Thoracic aorta (tissue), 2 donors: Measurements from ENCODE around the gene SPATA20. TPM values are rescaled to one million over a fixed set of nuclear protein-coding genes. Genes with fewer than 3 reads are reported as not detected.

Source experiments
- ATAC-seq: fragments of 150-250 bp; one replicate; pipeline ENCODE4 v1.8.0; 2017; ENCODE audit warnings: low read depth; ENCODE audit not compliant: insufficient number of reproducible peaks, low FRiP score
- DNase-seq: peaks from one replicate; pipeline ENCODE4 v3.0.0-alpha.2; 2020; ENCODE audit warnings: low spot score
- H3K27ac ChIP-seq, 2 donors: fragments of 200-600 bp; sonication (generic); 1 replicate in 1 of 2; 2 replicates in 1 of 2; pipeline ENCODE4 v1.5.1; 2016; ENCODE audit warnings: mild to moderate bottlenecking in 2 of 2, moderate library complexity in 2 of 2
- H3K27me3 ChIP-seq: fragments of 200-600 bp; sonication (generic); replicated peaks from 2 replicates; pipeline ENCODE4 v1.6.0; 2016; ENCODE audit warnings: mild to moderate bottlenecking; ENCODE audit not compliant: insufficient read depth
- H3K36me3 ChIP-seq: fragments of 200-600 bp; sonication (generic); one replicate; pipeline ENCODE4 v1.5.1; 2016
- H3K4me1 ChIP-seq, 2 donors: fragments of 200-600 bp; sonication (generic); 1 replicate in 1 of 2; 2 replicates in 1 of 2; pipeline versions ENCODE4 v1.5.1 to v1.6.0; 2016; ENCODE audit warnings: low read depth in 2 of 2, mild to moderate bottlenecking in 1 of 2; ENCODE audit not compliant: control insufficient read depth in 1 of 2
- H3K4me3 ChIP-seq: fragments of 200-600 bp; sonication (generic); 2 replicates; pipeline ENCODE4 v1.5.1; 2016; ENCODE audit warnings: mild to moderate bottlenecking
- H3K9me3 ChIP-seq: fragments of 200-600 bp; sonication (generic); 2 replicates; pipeline ENCODE4 v1.5.1; 2016
- total RNA-seq, 2 donors: library from RNA; depleted of rRNA; stranded (reverse); fragments of >200 nt; gene quantifications; one replicate each; pipeline versions ENCODE4 v1.1.0 to v1.2.3, GENCODE V29; 2016
- TF ChIP-seq, protein P1 (sequence below): fragments of 200-600 bp; sonication (generic); IDR thresholded peaks from one replicate; pipeline ENCODE4 v1.5.1; 2019; ENCODE audit warnings: antibody characterized with exemption

Gene SPATA20
- total RNA-seq, 2 donors from 2014 or later, result 82.8 to 118 TPM

DNA sequence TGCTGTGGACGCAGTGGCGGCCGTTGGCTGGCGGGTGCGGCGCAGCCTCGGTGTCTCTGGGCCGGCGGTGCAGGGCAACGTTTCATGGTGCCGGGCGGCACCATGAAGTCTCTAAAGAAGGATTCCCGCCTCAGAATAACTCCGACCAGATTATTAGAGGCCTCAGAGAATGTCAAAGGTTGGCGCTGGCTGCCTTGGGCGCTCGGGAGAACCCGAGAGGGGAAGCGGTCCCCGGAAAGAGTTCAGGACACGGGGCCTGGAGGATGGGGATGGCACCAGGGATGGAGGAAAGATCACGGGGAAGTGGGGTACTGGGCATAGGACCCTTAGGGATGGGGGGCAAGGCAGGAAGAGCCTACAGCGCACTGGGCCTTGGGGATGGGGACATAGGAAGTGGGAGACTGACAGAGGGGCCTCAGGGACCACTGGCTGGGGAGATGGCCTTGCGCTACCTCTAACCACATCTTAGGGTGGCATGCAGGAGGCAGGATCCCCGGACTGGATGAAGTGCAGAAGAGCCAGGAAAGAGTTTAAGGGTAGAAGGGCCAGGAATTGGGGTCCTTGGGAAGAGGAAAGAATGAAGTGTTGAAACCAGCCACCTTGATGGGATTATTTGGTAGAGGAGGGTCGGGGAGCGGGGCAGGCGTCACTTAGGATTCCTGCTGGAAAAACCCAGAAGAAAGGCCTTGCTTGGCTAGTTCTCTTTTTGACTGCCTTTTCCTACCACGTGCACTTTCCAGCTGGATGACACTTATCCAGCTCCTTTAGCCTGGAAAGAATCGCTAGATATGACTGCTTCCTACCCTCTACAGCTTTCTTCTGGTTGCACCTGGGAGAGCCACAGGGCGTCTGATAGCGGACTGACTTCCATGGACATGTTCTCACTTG is 38.2 kb upstream of the SPATA20 start:
- Histone ChIP-seq H3K27me3 (no peaks in the 10 kb centered on the region), H3K36me3 (no peaks in the 10 kb centered on the region), H3K27ac (peak overlapping the region; percentile 53 to 61), H3K9me3 (no peaks in the 10 kb centered on the region), H3K4me3 (peak overlapping the region; percentile 76), H3K4me1 (peaks cover 6 to 14% of the 10 kb centered on the region in 2 donors)
- TF ChIP-seq, protein P1, sequence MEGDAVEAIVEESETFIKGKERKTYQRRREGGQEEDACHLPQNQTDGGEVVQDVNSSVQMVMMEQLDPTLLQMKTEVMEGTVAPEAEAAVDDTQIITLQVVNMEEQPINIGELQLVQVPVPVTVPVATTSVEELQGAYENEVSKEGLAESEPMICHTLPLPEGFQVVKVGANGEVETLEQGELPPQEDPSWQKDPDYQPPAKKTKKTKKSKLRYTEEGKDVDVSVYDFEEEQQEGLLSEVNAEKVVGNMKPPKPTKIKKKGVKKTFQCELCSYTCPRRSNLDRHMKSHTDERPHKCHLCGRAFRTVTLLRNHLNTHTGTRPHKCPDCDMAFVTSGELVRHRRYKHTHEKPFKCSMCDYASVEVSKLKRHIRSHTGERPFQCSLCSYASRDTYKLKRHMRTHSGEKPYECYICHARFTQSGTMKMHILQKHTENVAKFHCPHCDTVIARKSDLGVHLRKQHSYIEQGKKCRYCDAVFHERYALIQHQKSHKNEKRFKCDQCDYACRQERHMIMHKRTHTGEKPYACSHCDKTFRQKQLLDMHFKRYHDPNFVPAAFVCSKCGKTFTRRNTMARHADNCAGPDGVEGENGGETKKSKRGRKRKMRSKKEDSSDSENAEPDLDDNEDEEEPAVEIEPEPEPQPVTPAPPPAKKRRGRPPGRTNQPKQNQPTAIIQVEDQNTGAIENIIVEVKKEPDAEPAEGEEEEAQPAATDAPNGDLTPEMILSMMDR, result no peak
- no peak for DNase-seq
- peak; percentile 15 for ATAC-seq

DNA sequence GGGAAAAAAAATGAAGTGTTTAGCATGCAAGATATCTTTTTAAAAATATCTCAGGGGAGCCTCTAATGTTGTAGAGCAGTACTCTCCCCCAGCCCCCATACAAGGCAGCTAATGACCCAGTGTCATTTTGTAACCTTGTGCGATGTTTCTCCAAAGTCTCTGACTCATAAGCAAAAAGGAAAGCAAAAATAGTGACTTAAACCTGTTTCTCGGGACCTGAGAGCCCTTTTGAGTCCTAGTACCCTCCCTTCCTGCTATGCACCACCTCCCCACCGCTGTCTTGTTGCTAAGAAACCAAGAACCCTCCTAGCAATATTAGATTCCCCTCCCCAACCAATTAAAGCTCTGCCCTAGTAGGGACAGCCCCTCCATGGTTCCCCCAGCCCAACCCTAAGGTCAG is 35.9 kb upstream of the SPATA20 start:
- DNase-seq (no peak), ATAC-seq (no peak)
- Histone ChIP-seq H3K9me3 (no peaks in the 10 kb centered on the region), H3K4me1 (peaks cover 6 to 14% of the 10 kb centered on the region in 2 donors), H3K4me3 (no peak overlapping the region), H3K36me3 (no peaks in the 10 kb centered on the region), H3K27me3 (no peaks in the 10 kb centered on the region), H3K27ac (no peak overlapping the region)
- TF ChIP-seq, protein P1, result no peak

DNA sequence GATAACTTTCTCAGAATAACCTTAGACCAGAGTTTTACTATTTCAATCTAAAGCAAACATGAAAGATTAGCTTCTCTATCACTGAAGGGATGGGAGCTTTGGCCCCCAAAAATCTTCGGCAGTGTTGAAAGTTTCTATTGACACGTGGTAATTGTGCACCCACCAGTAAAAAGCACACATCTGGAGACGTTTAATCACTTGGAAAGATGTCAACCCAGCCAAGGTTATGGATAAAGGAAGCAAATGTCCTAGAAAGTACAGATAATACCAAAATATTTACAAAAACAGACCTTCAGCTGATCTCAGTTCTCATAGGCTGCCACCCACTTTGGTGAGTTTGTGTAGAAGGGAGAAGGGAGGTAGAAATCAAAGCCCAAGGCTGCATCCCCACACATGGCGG is 33.5 kb upstream of the SPATA20 start:
- Histone ChIP-seq H3K9me3 (no peaks in the 10 kb centered on the region), H3K4me3 (no peak overlapping the region), H3K4me1 (peaks cover 6 to 8% of the 10 kb centered on the region in 2 donors), H3K27ac (no peak overlapping the region), H3K27me3 (no peaks in the 10 kb centered on the region), H3K36me3 (no peaks in the 10 kb centered on the region)
- ATAC-seq (no peak), DNase-seq (no peak)
- TF ChIP-seq, protein P1, result no peak

DNA sequence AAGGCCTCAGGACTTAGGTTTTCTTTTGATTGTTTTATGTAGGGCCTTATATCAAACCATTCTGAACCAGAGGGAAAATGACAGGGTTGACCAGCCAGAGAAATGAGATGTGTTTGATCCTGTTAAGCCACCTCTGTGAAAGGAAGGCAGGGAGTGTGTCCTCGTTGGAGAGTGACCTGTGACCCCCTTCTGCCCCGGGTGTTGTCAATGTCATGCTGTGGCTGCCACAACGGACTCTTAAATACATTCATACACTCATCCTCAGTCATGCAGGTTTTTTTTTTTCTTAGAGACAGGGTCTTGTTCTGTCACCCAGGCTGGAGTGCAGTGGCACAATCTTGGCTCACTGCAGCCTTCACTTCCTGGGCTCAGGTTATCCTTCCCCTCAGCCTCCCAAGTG is 32.6 kb upstream of the SPATA20 start:
- no peak for ATAC-seq
- H3K27ac ChIP-seq, result no peak overlapping the region

More for the DNA sequence above, 32.6 kb upstream of the SPATA20 start:
- no peaks in the 10 kb centered on the region for H3K4me1 ChIP-seq
- H3K27me3 ChIP-seq, result no peaks in the 10 kb centered on the region
- H3K4me3 ChIP-seq, result no peak overlapping the region
- no peaks in the 10 kb centered on the region for H3K9me3 ChIP-seq
- no peak for DNase-seq
- H3K36me3 ChIP-seq, result no peaks in the 10 kb centered on the region
- TF ChIP-seq, protein P1, result no peak
